H1 (cell line): ENCODE data around the gene CRYBA4. TPM values are rescaled to one million over a fixed set of nuclear protein-coding genes. Genes with fewer than 3 reads are reported as not detected.

Experiments used
- CTCF ChIA-PET: fragments of 300-600 bp; sonication (Branson Sonifier 250); formaldehyde crosslinking; loops from one replicate; lab custom pipeline; 2021; ENCODE audit not compliant: partially characterized antibody; lab: Charles Lee
- POLR2A ChIA-PET: fragments of 300-600 bp; sonication (Branson Sonifier 250); formaldehyde crosslinking; loops from one replicate; lab custom pipeline; 2021; ENCODE audit warnings: inconsistent platforms; ENCODE audit not compliant: partially characterized antibody; lab: Charles Lee
- DNase-seq, 2 experiments: peaks; one replicate each; pipeline versions ENCODE4 v3.0.0 to v3.0.0-alpha.2; 2010 to 2022; ENCODE audit warnings: low spot score in 2 of 2, low read depth in 1 of 2, mixed read lengths in 1 of 2
- FAIRE-seq: peaks from 2 replicates; lab custom pipeline; 2011; peaks lifted over from hg19 to GRCh38; lab: Jason Lieb, UNC
- H2AFZ ChIP-seq: 2 replicates; pipeline ENCODE4 v1.8.1; 2012; ENCODE audit warnings: low read length, inconsistent platforms
- H2AK5ac ChIP-seq: 2 replicates; pipeline ENCODE4 v1.6.1; 2013; ENCODE audit warnings: low read depth, low read length
- H2BK120ac ChIP-seq: replicated peaks from 2 replicates; pipeline ENCODE3; 2013; ENCODE audit warnings: low read depth, low read length, inconsistent platforms
- H2BK12ac ChIP-seq: 2 replicates; pipeline ENCODE4 v1.6.1; 2013; ENCODE audit warnings: low read depth, low read length
- H2BK15ac ChIP-seq: 2 replicates; pipeline ENCODE4 v1.6.1; 2013; ENCODE audit warnings: low read length
- H2BK20ac ChIP-seq: 2 replicates; pipeline ENCODE4 v1.6.1; 2013; ENCODE audit warnings: low read length
- H2BK5ac ChIP-seq: 2 replicates; pipeline ENCODE4 v1.6.1; 2013; ENCODE audit warnings: low read depth, low read length
- H3K14ac ChIP-seq: 2 replicates; pipeline ENCODE4 v1.6.1; 2013; ENCODE audit warnings: inconsistent platforms; ENCODE audit not compliant: insufficient read length
- H3K18ac ChIP-seq: 2 replicates; pipeline ENCODE4 v1.6.1; 2013; ENCODE audit warnings: low read length; ENCODE audit errors: extremely low read depth
- H3K23ac ChIP-seq: 2 replicates; pipeline ENCODE4 v1.6.1; 2013; ENCODE audit warnings: inconsistent platforms; ENCODE audit not compliant: insufficient read length
- H3K23me2 ChIP-seq: 2 replicates; pipeline ENCODE4 v1.6.1; 2013; ENCODE audit warnings: low read depth, low read length
- H3K27ac ChIP-seq: 2 replicates; pipeline ENCODE4 v1.6.1; 2011; ENCODE audit warnings: low read depth, low read length, inconsistent platforms
- H3K27me3 ChIP-seq, 4 experiments: replicated peaks in 1 of 4; 1 replicate in 1 of 4; 2 replicates in 3 of 4; pipeline versions ENCODE4 v1.6.1 to v1.8.1; 2011 to 2013; ENCODE audit warnings: low read length in 3 of 4, mild to moderate bottlenecking in 3 of 4, inconsistent platforms in 2 of 4, mixed read lengths in 2 of 4, moderate library complexity in 1 of 4; ENCODE audit not compliant: control insufficient read depth in 3 of 4, insufficient read depth in 3 of 4; ENCODE audit errors: extremely low read depth in 1 of 4
- H3K36me3 ChIP-seq, 4 experiments: 2 replicates each; pipeline versions ENCODE4 v1.6.1 to v1.8.1; 2011 to 2013; ENCODE audit warnings: mild to moderate bottlenecking in 4 of 4, low read length in 3 of 4, moderate library complexity in 2 of 4, control low read depth in 1 of 4, inconsistent platforms in 1 of 4; ENCODE audit not compliant: insufficient read depth in 4 of 4, control insufficient read depth in 2 of 4
- H3K4ac ChIP-seq: replicated peaks from 2 replicates; pipeline ENCODE3; 2013; ENCODE audit warnings: low read length, low read depth, mixed read lengths, inconsistent platforms; ENCODE audit not compliant: insufficient read length
- H3K4me1 ChIP-seq, 4 experiments: replicated peaks in 1 of 4; 1 replicate in 1 of 4; 2 replicates in 3 of 4; pipeline versions ENCODE4 v1.6.1 to v1.8.1; 2011 to 2013; ENCODE audit warnings: low read length in 3 of 4, inconsistent platforms in 2 of 4, mixed read lengths in 1 of 4; ENCODE audit not compliant: insufficient read depth in 4 of 4, control insufficient read depth in 3 of 4
- H3K4me2 ChIP-seq, 2 experiments: 2 replicates each; pipeline versions ENCODE4 v1.6.1 to v1.8.1; 2011 to 2013; ENCODE audit warnings: low read depth in 2 of 2, low read length in 2 of 2, control low read depth in 1 of 2, inconsistent platforms in 1 of 2, mild to moderate bottlenecking in 1 of 2; ENCODE audit not compliant: insufficient read depth in 1 of 2
- H3K4me3 ChIP-seq, 4 experiments: fragments of 200-600, 300-600 bp in 1 of 4; sonication (generic), shearing (Covaris generic), sonication (Bioruptor Twin) in 1 of 4; 2 replicates each; pipeline versions ENCODE4 v1.5.1 to v1.8.1; 2011 to 2016; ENCODE audit warnings: low read length in 4 of 4, low read depth in 3 of 4, control low read depth in 2 of 4, inconsistent platforms in 2 of 4, mild to moderate bottlenecking in 2 of 4, mixed read lengths in 1 of 4, moderate library complexity in 1 of 4; ENCODE audit not compliant: insufficient read depth in 2 of 4; ENCODE audit errors: extremely low read depth in 1 of 4
- H3K56ac ChIP-seq: replicated peaks from 2 replicates; pipeline ENCODE3; 2013; ENCODE audit warnings: low read depth, mild to moderate bottlenecking, mixed read lengths, low read length, inconsistent platforms; ENCODE audit not compliant: insufficient read length
- H3K79me1 ChIP-seq: 2 replicates; pipeline ENCODE4 v1.6.1; 2013; ENCODE audit warnings: low read depth, low read length, control low read depth
- H3K79me2 ChIP-seq, 2 experiments: 2 replicates each; pipeline versions ENCODE4 v1.6.1 to v1.8.1; 2012 to 2013; ENCODE audit warnings: low read length in 2 of 2, mild to moderate bottlenecking in 2 of 2, inconsistent platforms in 1 of 2; ENCODE audit not compliant: insufficient read depth in 2 of 2, control insufficient read depth in 1 of 2
- H3K9ac ChIP-seq, 4 experiments: replicated peaks in 1 of 4; 1 replicate in 1 of 4; 2 replicates in 3 of 4; pipeline versions ENCODE4 v1.6.1 to v1.8.1; 2011 to 2013; ENCODE audit warnings: low read depth in 3 of 4, low read length in 3 of 4, control low read depth in 2 of 4, mild to moderate bottlenecking in 2 of 4, moderate library complexity in 2 of 4, inconsistent platforms in 1 of 4; ENCODE audit errors: extremely low read depth in 1 of 4
- H3K9me3 ChIP-seq, 2 experiments: 2 replicates each; pipeline versions ENCODE4 v1.6.1 to v1.8.1; 2012 to 2013; ENCODE audit warnings: mild to moderate bottlenecking in 2 of 2, moderate library complexity in 2 of 2, control low read depth in 1 of 2, inconsistent platforms in 1 of 2, low read depth in 1 of 2, low read length in 1 of 2, mixed read lengths in 1 of 2; ENCODE audit not compliant: insufficient read depth in 2 of 2
- H4K20me1 ChIP-seq, 2 experiments: replicated peaks in 1 of 2; 2 replicates each; pipeline versions ENCODE3 to v1.8.1; 2011 to 2013; ENCODE audit warnings: inconsistent platforms in 2 of 2, low read length in 2 of 2, mild to moderate bottlenecking in 1 of 2; ENCODE audit not compliant: insufficient read depth in 2 of 2, control insufficient read depth in 1 of 2
- H4K5ac ChIP-seq: 2 replicates; pipeline ENCODE4 v1.6.1; 2013; ENCODE audit warnings: low read length, low read depth, mixed read lengths, inconsistent platforms; ENCODE audit not compliant: insufficient read length
- H4K8ac ChIP-seq: 2 replicates; pipeline ENCODE4 v1.8.0; 2013; ENCODE audit warnings: mild to moderate bottlenecking, moderate library complexity, low read length, inconsistent platforms; ENCODE audit not compliant: insufficient read depth; ENCODE audit errors: extremely low read depth
- H4K91ac ChIP-seq: replicated peaks from 2 replicates; pipeline ENCODE3; 2013; ENCODE audit warnings: low read length, mixed read lengths, inconsistent platforms; ENCODE audit not compliant: insufficient read length
- BACH1 ChIP-seq: IDR thresholded peaks from 2 replicates; pipeline ENCODE4 v1.6.1; 2012; ENCODE audit warnings: low read length, improper control_type of control experiment
- BRCA1 ChIP-seq: IDR thresholded peaks from 2 replicates; pipeline ENCODE4 v1.6.1; 2012; ENCODE audit warnings: low read depth, low read length, improper control_type of control experiment
- CHD2 ChIP-seq: IDR thresholded peaks from 2 replicates; pipeline ENCODE4 v1.6.1; 2012; ENCODE audit warnings: low read length, improper control_type of control experiment
- EGR1 ChIP-seq: IDR thresholded peaks from 2 replicates; pipeline ENCODE4 v1.6.1; 2011; ENCODE audit warnings: low read depth, low read length, borderline replicate concordance
- FOSL1 ChIP-seq: IDR thresholded peaks from 2 replicates; pipeline ENCODE4 v1.6.1; 2011; ENCODE audit warnings: mild to moderate bottlenecking, low read depth, low read length, moderate library complexity; ENCODE audit not compliant: insufficient read depth
- HDAC2 ChIP-seq, 2 experiments: fragments of 300-600 bp in 1 of 2; sonication (generic) in 1 of 2; IDR thresholded peaks; 2 replicates each; pipeline ENCODE4 v1.6.1; 2011 to 2012; ENCODE audit warnings: low read depth in 2 of 2, low read length in 2 of 2, mild to moderate bottlenecking in 2 of 2, moderate library complexity in 2 of 2, borderline replicate concordance in 1 of 2, inconsistent platforms in 1 of 2
- HDAC6 ChIP-seq: IDR thresholded peaks from one replicate; pipeline ENCODE4 v1.7.1; 2012; ENCODE audit warnings: low read depth, mild to moderate bottlenecking, inconsistent platforms, low read length, moderate library complexity
- KDM4A ChIP-seq: IDR thresholded peaks from one replicate; pipeline ENCODE4 v1.7.1; 2012; ENCODE audit warnings: low read depth, mild to moderate bottlenecking, moderate library complexity, low read length, inconsistent platforms; ENCODE audit not compliant: severe bottlenecking
- KDM5A ChIP-seq: fragments of 200-600 bp; IDR thresholded peaks from 2 replicates; pipeline ENCODE4 v1.7.1; 2012; ENCODE audit warnings: mild to moderate bottlenecking, low read length, inconsistent platforms, mixed read lengths
- NRF1 ChIP-seq: IDR thresholded peaks from 2 replicates; pipeline ENCODE4 v1.6.1; 2011; ENCODE audit warnings: mild to moderate bottlenecking, low read depth, low read length, improper control_type of control experiment
- PHF8 ChIP-seq: fragments of 200-600 bp; sonication (generic); conservative IDR thresholded peaks from 2 replicates; pipeline ENCODE4 v1.7.1; 2012; ENCODE audit warnings: low read depth, mild to moderate bottlenecking, inconsistent platforms, low read length, moderate library complexity
- POLR2A ChIP-seq, 2 experiments: IDR thresholded peaks; 1 replicate in 1 of 2; 2 replicates in 1 of 2; pipeline ENCODE4 v1.6.1; 2011; ENCODE audit warnings: low read depth in 2 of 2, low read length in 2 of 2, mild to moderate bottlenecking in 2 of 2; ENCODE audit errors: control extremely low read depth in 1 of 2
- SUZ12 ChIP-seq: fragments of 200-600 bp; sonication (generic); IDR thresholded peaks from 2 replicates; pipeline ENCODE4 v1.6.1; 2012; ENCODE audit warnings: mild to moderate bottlenecking, inconsistent platforms, low read length, moderate library complexity, mixed read lengths
- WGBS, 2 experiments: shearing (Covaris generic) in 1 of 2; methylation state at CpG; one replicate each; pipeline versions ENCODE4 v1.1.6 to v1.1.7; 2013 to 2015; ENCODE audit warnings: low lambda C conversion rate in 2 of 2, mixed read lengths in 2 of 2, inconsistent platforms in 1 of 2, low coverage in 1 of 2, missing lambda C conversion rate in 1 of 2; ENCODE audit not compliant: insufficient replicate concordance in 2 of 2, insufficient coverage in 1 of 2, insufficient read length in 1 of 2; ENCODE audit errors: extremely low coverage in 1 of 2, missing lambda C conversion rate in 1 of 2; 5-methylcytosine and 5-hydroxymethylcytosine counted together
- polyA plus RNA-seq, 7 experiments: library from polyadenylated mRNA; depleted of rRNA in 3 of 7; stranded (reverse) in 5 of 7; unstranded in 2 of 7; fragments of >200 nt in 5 of 7; fragments of 200-250 nt in 2 of 7; gene quantifications; 1 replicate in 5 of 7; 2 replicates in 1 of 7; 4 replicates in 1 of 7; pipeline versions ENCODE4 v1.2.1 to v1.2.3, GENCODE V29; 2011 to 2013; ENCODE audit warnings: missing spikeins in 2 of 7, mixed read lengths in 2 of 7
- total RNA-seq: library from RNA; stranded (reverse); fragmentation: NEBNext Ultra II Directional; extraction: Animal tissue kit (Norgen Biotek cat#: 25700); gene quantifications from 2 replicates; pipeline ENCODE4 v1.2.1, GENCODE V29; 2021

CRYBA4 gene
- total and polyA plus RNA-seq, 2 of the 8 experiments (the other 6 are each of a cell fraction or from before 2014, with no cell fraction given): 0.67 to 3.1 TPM

- no peaks in the 10 kb centered on the region for H3K79me1 ChIP-seq
- H3K14ac ChIP-seq: no peak overlapping the region
- no peaks in the 10 kb centered on the region for H3K79me2 ChIP-seq
- no peak overlapping the region for H2AFZ ChIP-seq
- ChIA-PET CTCF (interaction anchor here (0.8 kb wide), 1 partner anchor 213 kb away, joined by 4 read pairs; no protein-coding TSS in a partner anchor), POLR2A (interaction anchor here (0.8 to 1.9 kb wide), 3 partner anchors 9 to 17 kb away, joined by 3 to 7 read pairs (median 4); no protein-coding TSS in a partner anchor)
- TF ChIP-seq SUZ12 (no peak), NRF1 (no peak), HDAC2 (IDR thresholded peaks at IDR 0.05; ENCODE audit: borderline replicate concordance in 1 of 2, low read depth in 2 of 2, low read length in 2 of 2) (no peak), FOSL1 (no peak), BACH1 (no peak), POLR2A (IDR thresholded peaks at IDR 0.05; ENCODE audit: control extremely low read depth in 1 of 2, low read depth in 2 of 2, low read length in 2 of 2) (no peak), BRCA1 (no peak), KDM4A (no peak), EGR1 (no peak), PHF8 (no peak), CHD2 (no peak), KDM5A (no peak), HDAC6 (no peak)
- H2AK5ac ChIP-seq: no peak overlapping the region; the same call in 1 of the 2 replicates
- no peak overlapping the region for H3K4ac ChIP-seq
- H3K23me2 ChIP-seq: peaks cover under 1% of the 10 kb centered on the region; the same call in 1 of the 2 replicates
- H2BK120ac ChIP-seq: no peak overlapping the region
- no peak overlapping the region for H4K5ac ChIP-seq
- H3K9ac ChIP-seq: no peak overlapping the region
- H3K27me3 ChIP-seq: peaks cover 0 to 4% (median 0%) of the 10 kb centered on the region in 4 experiments; a peak in 1 of 7 replicates
- H2BK15ac ChIP-seq: no peak overlapping the region
- H2BK12ac ChIP-seq: 0 out of 2 replicates have a peak overlapping the region, but pooled peaks have one; percentile 19
- no peak overlapping the region for H3K23ac ChIP-seq
- no peak overlapping the region for H2BK5ac ChIP-seq
- DNase-seq (no peak), FAIRE-seq (no peak)
- H3K18ac ChIP-seq: 0 out of 2 replicates have a peak overlapping the region, but pooled peaks have one; percentile 16
- H3K4me3 ChIP-seq: no peak overlapping the region
- H3K56ac ChIP-seq: no peak overlapping the region
- H2BK20ac ChIP-seq: no peak overlapping the region
- no peaks in the 10 kb centered on the region; a peak in 1 of 8 replicates for H3K36me3 ChIP-seq
- no peak overlapping the region for H3K4me2 ChIP-seq
- 80% methylated on average over 10 of the region's 10 CpGs; no CpG with 5 or more reads in 1 of the 2 experiments for WGBS, 2 experiments
- H3K4me1 ChIP-seq: peaks cover 8 to 25% (median 18%) of the 10 kb centered on the region in 4 experiments
- peak overlapping the region; percentile 36 for H4K91ac ChIP-seq
- no peak overlapping the region for H4K8ac ChIP-seq
- no peak overlapping the region for H3K27ac ChIP-seq
- no peaks in the 10 kb centered on the region for H4K20me1 ChIP-seq
- H3K9me3 ChIP-seq: no peaks in the 10 kb centered on the region
Measured at GRCh38 chr22:26651815-26652214, 30.1 kb downstream of the CRYBA4 start.
